ENCODE measurements around the gene SLC6A20. TPM values are rescaled to one million over a fixed set of nuclear protein-coding genes. Genes with fewer than 3 reads are reported as not detected.

Gene SLC6A20
- total RNA-seq, 2 donors from 2014 or later = not detected

GRCh38 chr3:45816544-45816943 lies 20.2 kb upstream of the SLC6A20 start:
- no peak for ATAC-seq (replicated peaks)
- Mint-ChIP-seq H3K4me3 (no peak overlapping the region), H3K4me1 (peaks cover 4% of the 10 kb centered on the region), H3K9me3 (no peaks in the 10 kb centered on the region), H3K36me3 (ENCODE audit: low read depth) (peaks cover 3% of the 10 kb centered on the region), H3K27me3 (peaks cover 5% of the 10 kb centered on the region), H3K27ac (no peak overlapping the region)

GRCh38 chr3:45814322-45814721 lies 18.0 kb upstream of the SLC6A20 start:
- Mint-ChIP-seq H3K4me1 (peaks cover 4% of the 10 kb centered on the region), H3K9me3 (no peaks in the 10 kb centered on the region), H3K27me3 (peaks cover 8% of the 10 kb centered on the region), H3K36me3 (ENCODE audit: low read depth) (no peaks in the 10 kb centered on the region), H3K4me3 (no peak overlapping the region), H3K27ac (no peak overlapping the region)
- no peak for ATAC-seq (replicated peaks)

DNA sequence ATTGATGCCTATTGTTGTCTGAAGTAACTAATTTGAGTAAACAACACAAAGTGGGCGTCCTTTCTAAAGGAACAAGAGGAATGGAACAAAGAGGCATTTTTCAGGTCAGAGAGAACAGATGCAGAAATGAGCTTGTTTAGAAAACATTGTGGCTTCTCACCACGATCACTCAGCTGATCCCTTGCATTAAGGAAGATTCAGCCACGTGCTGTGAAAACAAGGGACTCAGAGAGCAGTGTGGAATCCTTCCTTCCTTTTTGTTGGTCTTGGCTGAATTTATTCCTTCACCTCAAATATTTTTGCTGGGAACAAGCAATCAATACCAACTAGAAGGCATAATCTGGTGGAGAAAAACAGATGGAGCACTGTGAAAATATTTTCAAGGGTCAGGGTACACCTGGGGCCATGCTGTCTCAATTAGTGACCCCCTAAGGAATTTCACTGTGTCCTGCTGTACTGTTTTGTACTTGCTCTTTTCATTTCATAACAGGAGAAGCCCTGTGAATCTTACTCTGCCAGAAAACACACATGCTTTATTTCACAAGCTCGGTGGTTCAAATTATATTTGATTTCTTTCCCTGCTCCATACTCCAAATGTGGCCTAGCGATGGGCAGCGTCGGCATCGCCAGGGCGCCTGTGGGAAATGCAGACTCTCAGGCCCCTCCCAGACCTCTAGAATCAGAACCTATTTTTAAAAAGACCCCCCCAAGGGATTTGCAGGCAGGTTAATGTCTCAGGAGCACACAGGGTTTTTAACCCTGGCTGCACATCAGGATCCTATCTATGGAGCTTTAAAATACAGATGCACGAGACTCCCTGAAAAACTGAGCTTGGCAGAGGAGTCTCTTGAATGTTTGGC lies 11.6 kb upstream of the SLC6A20 start:
- no peak for ATAC-seq (replicated peaks)
- no peak overlapping the region for H3K4me3 Mint-ChIP-seq
- no peak overlapping the region for H3K27ac Mint-ChIP-seq
- H3K27me3 Mint-ChIP-seq = peaks cover 15% of the 10 kb centered on the region
- H3K36me3 Mint-ChIP-seq (ENCODE audit: low read depth) = no peaks in the 10 kb centered on the region
- no peaks in the 10 kb centered on the region for H3K9me3 Mint-ChIP-seq
- H3K4me1 Mint-ChIP-seq = no peaks in the 10 kb centered on the region

- Mint-ChIP-seq H3K9me3 (no peaks in the 10 kb centered on the region), H3K4me1 (no peaks in the 10 kb centered on the region), H3K4me3 (no peak overlapping the region), H3K27ac (no peak overlapping the region), H3K36me3 (ENCODE audit: low read depth) (no peaks in the 10 kb centered on the region), H3K27me3 (peaks cover 14% of the 10 kb centered on the region)
- ATAC-seq (replicated peaks) = no peak
Measured at GRCh38 chr3:45807133-45807532, 10.8 kb upstream of the SLC6A20 start.

DNA sequence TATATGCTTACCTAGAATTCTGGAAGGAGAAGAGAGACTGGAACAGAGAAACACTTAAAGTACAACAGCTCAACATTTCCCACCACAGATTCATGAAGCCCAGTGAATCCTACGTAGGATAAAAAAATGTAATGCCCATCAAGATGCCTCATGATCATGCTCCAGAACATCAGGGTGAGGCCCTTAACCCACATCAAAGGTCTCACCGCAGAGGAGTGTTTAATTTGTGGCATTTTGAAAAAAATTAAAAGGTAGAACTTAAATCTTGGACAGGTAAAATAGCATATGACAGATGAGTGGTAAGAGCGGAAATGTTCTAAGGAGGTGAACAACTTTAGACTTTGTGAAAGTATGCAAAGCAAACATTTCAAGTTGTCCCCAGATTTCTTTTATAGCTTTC lies 9.7 kb upstream of the SLC6A20 start:
- Mint-ChIP-seq H3K4me1 (no peaks in the 10 kb centered on the region), H3K36me3 (ENCODE audit: low read depth) (no peaks in the 10 kb centered on the region), H3K27me3 (peaks cover 11% of the 10 kb centered on the region), H3K27ac (no peak overlapping the region), H3K4me3 (no peak overlapping the region), H3K9me3 (no peaks in the 10 kb centered on the region)
- ATAC-seq (replicated peaks) = no peak

DNA sequence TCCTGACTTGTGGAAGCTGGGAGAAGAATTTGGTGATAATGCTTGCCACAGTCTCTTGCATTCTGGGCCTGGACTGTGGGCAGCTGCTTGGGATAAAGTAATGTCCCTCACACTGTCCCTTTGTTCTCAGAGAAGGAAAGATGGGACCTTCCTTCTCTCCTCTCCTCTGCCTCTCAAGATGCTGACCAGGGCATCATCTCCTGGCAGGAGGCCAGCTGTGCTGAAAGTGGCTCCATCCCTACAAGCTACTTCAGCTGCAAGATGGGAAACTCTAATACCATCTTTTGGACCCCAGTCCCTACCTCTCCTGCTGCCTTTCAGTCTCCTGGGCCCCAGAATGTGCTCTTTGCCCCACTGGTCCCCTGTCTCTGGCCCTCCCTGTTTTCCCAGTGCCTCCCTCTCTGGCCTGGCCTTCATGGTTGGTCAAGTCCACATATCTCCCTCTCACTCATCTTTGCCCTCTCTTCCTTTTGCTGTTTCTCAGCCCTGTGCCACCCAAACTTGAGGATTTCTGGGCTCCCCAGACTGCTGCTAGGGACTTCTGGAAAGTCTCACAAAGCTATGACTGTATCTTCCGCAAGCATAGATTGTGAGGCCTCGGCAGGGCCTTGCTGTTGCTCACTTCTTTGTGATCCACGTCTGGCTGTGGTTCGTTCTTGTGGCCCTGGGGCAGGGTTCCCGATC lies 7.1 kb upstream of the SLC6A20 start:
- Mint-ChIP-seq H3K4me1 (no peaks in the 10 kb centered on the region), H3K36me3 (ENCODE audit: low read depth) (no peaks in the 10 kb centered on the region)

DNA sequence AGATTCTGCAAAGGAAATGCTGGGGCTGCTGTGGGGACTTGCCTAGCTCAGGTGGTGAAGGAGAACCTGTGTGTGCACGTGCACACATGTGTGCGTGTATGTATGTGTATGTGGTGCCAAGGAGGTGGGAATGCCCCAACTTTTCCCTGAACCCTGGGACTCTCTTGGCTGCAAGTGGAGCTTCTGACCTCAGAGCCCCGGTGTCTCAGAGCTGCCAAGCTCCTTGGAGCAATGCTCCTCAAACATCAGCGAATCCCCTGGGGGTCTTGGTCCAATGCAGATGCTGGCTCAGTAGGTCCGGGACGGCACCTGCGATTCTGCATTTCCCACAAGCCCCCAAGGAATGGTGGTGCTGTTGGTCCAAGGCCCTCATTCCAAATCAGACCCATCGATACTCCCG lies 5.8 kb upstream of the SLC6A20 start:
- H3K27me3 Mint-ChIP-seq = peaks cover 34% of the 10 kb centered on the region

More for the DNA sequence above, 7.1 kb upstream of the SLC6A20 start:
- H3K27me3 Mint-ChIP-seq = peaks cover 23% of the 10 kb centered on the region
- no peak overlapping the region for H3K27ac Mint-ChIP-seq
- no peak for ATAC-seq (replicated peaks)
- no peaks in the 10 kb centered on the region for H3K9me3 Mint-ChIP-seq
- H3K4me3 Mint-ChIP-seq = no peak overlapping the region

DNA sequence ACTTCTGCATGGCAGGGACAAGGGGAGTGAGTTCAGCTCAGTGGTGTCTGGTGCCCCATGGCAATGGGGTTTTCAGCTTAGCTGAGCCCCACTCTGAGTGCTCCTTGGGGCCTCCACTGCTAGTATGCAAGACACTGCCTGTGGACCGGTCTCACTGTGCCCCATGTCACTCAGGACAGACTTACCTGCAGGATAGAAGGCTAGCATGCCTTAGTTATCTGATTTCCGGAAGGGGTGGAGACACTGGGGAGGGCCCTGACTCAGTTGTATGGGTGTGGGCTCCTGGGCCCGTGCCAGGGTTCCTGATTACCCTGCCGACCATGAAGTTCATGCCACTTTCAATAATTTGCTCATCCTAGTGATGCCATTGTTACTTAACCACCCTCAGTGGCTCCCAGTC lies 4.3 kb upstream of the SLC6A20 start:
- Mint-ChIP-seq H3K36me3 (ENCODE audit: low read depth) (no peaks in the 10 kb centered on the region), H3K4me3 (no peak overlapping the region), H3K27ac (no peak overlapping the region), H3K4me1 (peaks cover 4% of the 10 kb centered on the region), H3K9me3 (no peaks in the 10 kb centered on the region), H3K27me3 (peaks cover 43% of the 10 kb centered on the region)
- no peak for ATAC-seq (replicated peaks)

More for the DNA sequence above, 5.8 kb upstream of the SLC6A20 start:
- H3K27ac Mint-ChIP-seq = no peak overlapping the region
- H3K36me3 Mint-ChIP-seq (ENCODE audit: low read depth) = no peaks in the 10 kb centered on the region
- H3K4me3 Mint-ChIP-seq = no peak overlapping the region
- no peaks in the 10 kb centered on the region for H3K4me1 Mint-ChIP-seq
- ATAC-seq (replicated peaks) = no peak
- H3K9me3 Mint-ChIP-seq = no peaks in the 10 kb centered on the region

DNA sequence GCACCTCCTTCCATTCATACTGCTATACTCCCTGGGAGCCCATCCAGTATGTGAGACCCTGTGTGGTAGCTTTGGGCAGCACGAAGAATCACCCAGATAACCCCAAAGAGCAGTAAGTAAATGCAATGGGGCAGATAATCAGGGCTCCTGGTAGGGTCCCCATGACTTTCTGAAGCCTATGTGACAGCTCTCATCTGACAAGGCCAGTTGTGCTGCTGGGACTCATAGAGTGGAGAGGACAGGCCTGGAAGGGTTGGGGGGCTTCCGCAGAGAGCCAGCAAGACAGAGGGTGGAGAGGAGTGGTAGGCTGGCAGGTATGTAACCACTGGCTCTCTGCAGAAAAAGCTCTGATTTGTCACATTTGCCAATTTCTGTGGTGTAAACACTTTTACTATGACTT lies 3.2 kb upstream of the SLC6A20 start:
- Mint-ChIP-seq H3K4me1 (peaks cover 8% of the 10 kb centered on the region), H3K9me3 (no peaks in the 10 kb centered on the region), H3K4me3 (no peak overlapping the region), H3K27ac (no peak overlapping the region), H3K36me3 (ENCODE audit: low read depth) (no peaks in the 10 kb centered on the region), H3K27me3 (peaks cover 48% of the 10 kb centered on the region)
- ATAC-seq (replicated peaks) = no peak

DNA sequence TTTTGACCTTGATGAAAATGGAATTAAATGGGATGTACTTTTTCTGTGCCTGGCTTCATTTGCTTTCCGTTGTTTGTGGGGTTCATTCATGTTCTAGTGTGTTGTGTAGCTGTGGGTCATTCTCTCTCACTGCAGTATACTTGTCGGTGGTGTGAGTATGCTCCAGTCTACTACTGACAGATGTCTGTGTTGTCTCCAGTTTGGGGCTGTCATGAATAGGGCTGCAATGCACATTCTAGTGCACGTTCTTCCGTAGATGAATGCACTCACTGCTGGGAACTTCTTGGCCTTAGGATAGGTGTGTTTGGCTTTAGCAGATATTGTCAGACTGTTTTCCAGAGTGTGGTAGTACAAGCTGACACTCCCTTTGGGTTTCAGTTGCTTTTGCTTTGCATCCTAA lies 1.7 kb upstream of the SLC6A20 start:
- H3K27ac Mint-ChIP-seq = no peak overlapping the region
- no peaks in the 10 kb centered on the region for H3K9me3 Mint-ChIP-seq

GRCh38 chr3:45796902-45797637 lies 734 bp upstream of the SLC6A20 start:
- Mint-ChIP-seq H3K27me3 (peaks cover 52% of the 10 kb centered on the region), H3K27ac (no peak overlapping the region), H3K36me3 (ENCODE audit: low read depth) (no peaks in the 10 kb centered on the region), H3K4me3 (peak overlapping the region; percentile 62), H3K4me1 (peaks cover 8% of the 10 kb centered on the region), H3K9me3 (no peaks in the 10 kb centered on the region)
- no peak for ATAC-seq (replicated peaks)

More for the DNA sequence above, 1.7 kb upstream of the SLC6A20 start:
- H3K4me3 Mint-ChIP-seq = no peak overlapping the region
- ATAC-seq (replicated peaks) = no peak
- H3K4me1 Mint-ChIP-seq = peaks cover 8% of the 10 kb centered on the region
- no peaks in the 10 kb centered on the region for H3K36me3 Mint-ChIP-seq (ENCODE audit: low read depth)
- H3K27me3 Mint-ChIP-seq = peaks cover 52% of the 10 kb centered on the region

DNA sequence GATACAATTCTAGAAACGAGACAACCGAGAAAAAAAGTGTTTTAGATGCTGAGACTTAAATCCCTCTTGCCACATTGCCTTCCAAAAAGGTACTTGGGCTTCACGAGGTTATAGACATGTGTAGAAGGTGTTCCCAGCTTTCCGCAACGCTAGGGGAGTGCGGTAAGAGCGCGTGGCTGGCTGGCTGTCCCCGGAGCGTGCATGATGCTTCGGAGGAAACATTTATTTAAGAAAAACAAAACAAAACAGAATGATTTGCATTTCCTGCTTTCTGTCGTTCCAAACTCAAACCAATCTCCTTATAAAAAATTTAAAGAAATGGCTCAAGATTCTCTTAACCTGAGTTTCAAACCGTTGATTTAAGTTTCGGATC lies 841 bp downstream of the SLC6A20 start:
- Mint-ChIP-seq H3K27me3 (peaks cover 56% of the 10 kb centered on the region), H3K9me3 (no peaks in the 10 kb centered on the region), H3K27ac (no peak overlapping the region), H3K4me1 (peaks cover 8% of the 10 kb centered on the region), H3K36me3 (ENCODE audit: low read depth) (no peaks in the 10 kb centered on the region), H3K4me3 (peak overlapping the region; percentile 62)
- ATAC-seq (replicated peaks) = no peak

DNA sequence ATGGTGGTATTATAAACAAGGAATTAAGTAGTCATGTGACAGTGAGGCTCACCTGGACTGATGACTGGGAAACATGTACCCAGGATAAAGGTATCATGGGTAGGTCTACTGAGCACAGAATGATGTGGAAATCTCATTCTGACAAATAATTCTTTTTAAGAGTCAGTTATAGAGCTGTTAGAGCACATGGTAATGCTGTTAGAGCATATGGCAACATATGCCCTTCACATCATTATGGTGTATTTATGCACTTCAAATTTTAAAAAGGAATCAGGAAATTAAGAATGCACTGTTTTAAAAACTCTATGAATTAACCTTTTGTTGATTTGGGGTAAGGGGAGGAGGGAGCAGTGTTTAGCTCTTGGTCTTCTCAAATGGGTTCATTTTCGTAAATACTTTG lies 1.7 kb downstream of the SLC6A20 start:
- H3K9me3 Mint-ChIP-seq = peaks cover 4% of the 10 kb centered on the region
- peaks cover 54% of the 10 kb centered on the region for H3K27me3 Mint-ChIP-seq
- ATAC-seq (replicated peaks) = no peak
- no peak overlapping the region for H3K27ac Mint-ChIP-seq
- H3K4me3 Mint-ChIP-seq = no peak overlapping the region
- H3K36me3 Mint-ChIP-seq (ENCODE audit: low read depth) = no peaks in the 10 kb centered on the region
- H3K4me1 Mint-ChIP-seq = peaks cover 8% of the 10 kb centered on the region

GRCh38 chr3:45794177-45794560 lies 2.2 kb downstream of the SLC6A20 start:
- Mint-ChIP-seq H3K9me3 (peaks cover 4% of the 10 kb centered on the region), H3K4me3 (no peak overlapping the region), H3K27me3 (peaks cover 50% of the 10 kb centered on the region), H3K4me1 (peaks cover 8% of the 10 kb centered on the region), H3K27ac (no peak overlapping the region), H3K36me3 (ENCODE audit: low read depth) (no peaks in the 10 kb centered on the region)
- ATAC-seq (replicated peaks) = no peak
